Measurements from ENCODE around the gene TNFRSF14.

DNA sequence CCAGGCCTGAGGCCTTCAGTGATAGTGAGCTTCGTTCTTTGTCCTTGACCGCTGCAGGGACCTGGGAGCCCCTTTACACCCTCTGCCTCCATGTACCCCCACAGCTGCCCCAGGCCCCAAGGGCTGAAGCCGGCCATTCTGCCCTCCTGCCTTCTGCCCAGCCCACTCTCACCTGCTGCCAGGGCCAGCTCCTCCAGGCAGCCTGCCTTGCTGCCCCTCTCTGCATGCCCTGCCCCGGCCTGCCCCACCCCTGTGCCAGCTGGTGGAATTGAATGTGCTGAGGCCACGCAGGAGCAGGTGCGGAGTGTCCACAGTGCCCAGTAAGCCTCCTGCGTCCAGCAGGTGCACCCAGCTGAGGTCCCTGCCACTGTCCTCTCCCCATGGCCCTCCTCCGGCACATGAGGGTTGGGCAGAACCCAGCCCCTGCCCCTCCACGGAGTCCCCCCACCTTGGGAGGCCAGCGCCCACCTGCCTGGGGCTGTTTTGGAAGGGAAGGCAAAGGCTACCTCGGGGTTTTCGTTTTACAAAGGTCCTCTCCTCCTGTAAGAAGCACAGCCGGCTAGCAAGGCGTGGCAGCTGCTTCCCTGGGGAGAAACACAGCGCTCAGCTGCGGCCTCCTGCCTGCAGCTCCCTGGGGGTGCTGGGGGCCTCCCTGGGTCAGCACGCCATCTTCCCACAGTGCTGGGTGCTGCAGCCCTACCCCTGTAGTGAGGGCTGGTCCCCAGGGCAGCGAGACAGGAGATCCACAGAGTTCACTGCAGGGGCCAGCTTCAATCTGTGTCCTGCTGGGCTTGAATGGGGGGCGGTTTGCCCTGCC lies 55.7 kb downstream of the TNFRSF14 start:
- TF ChIP-seq, protein P1, sequence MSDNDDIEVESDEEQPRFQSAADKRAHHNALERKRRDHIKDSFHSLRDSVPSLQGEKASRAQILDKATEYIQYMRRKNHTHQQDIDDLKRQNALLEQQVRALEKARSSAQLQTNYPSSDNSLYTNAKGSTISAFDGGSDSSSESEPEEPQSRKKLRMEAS (IDR thresholded peaks at IDR 0.05): no peak
- TF ChIP-seq, protein P2, sequence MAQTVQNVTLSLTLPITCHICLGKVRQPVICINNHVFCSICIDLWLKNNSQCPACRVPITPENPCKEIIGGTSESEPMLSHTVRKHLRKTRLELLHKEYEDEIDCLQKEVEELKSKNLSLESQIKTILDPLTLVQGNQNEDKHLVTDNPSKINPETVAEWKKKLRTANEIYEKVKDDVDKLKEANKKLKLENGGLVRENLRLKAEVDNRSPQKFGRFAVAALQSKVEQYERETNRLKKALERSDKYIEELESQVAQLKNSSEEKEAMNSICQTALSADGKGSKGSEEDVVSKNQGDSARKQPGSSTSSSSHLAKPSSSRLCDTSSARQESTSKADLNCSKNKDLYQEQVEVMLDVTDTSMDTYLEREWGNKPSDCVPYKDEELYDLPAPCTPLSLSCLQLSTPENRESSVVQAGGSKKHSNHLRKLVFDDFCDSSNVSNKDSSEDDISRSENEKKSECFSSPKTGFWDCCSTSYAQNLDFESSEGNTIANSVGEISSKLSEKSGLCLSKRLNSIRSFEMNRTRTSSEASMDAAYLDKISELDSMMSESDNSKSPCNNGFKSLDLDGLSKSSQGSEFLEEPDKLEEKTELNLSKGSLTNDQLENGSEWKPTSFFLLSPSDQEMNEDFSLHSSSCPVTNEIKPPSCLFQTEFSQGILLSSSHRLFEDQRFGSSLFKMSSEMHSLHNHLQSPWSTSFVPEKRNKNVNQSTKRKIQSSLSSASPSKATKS (CRISPR knock-in tag; IDR thresholded peaks at IDR 0.05): no peak
- TF ChIP-seq, protein P3, sequence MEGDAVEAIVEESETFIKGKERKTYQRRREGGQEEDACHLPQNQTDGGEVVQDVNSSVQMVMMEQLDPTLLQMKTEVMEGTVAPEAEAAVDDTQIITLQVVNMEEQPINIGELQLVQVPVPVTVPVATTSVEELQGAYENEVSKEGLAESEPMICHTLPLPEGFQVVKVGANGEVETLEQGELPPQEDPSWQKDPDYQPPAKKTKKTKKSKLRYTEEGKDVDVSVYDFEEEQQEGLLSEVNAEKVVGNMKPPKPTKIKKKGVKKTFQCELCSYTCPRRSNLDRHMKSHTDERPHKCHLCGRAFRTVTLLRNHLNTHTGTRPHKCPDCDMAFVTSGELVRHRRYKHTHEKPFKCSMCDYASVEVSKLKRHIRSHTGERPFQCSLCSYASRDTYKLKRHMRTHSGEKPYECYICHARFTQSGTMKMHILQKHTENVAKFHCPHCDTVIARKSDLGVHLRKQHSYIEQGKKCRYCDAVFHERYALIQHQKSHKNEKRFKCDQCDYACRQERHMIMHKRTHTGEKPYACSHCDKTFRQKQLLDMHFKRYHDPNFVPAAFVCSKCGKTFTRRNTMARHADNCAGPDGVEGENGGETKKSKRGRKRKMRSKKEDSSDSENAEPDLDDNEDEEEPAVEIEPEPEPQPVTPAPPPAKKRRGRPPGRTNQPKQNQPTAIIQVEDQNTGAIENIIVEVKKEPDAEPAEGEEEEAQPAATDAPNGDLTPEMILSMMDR (CRISPR knock-in tag; IDR thresholded peaks at IDR 0.05): no peak
- TF ChIP-seq, protein P4, sequence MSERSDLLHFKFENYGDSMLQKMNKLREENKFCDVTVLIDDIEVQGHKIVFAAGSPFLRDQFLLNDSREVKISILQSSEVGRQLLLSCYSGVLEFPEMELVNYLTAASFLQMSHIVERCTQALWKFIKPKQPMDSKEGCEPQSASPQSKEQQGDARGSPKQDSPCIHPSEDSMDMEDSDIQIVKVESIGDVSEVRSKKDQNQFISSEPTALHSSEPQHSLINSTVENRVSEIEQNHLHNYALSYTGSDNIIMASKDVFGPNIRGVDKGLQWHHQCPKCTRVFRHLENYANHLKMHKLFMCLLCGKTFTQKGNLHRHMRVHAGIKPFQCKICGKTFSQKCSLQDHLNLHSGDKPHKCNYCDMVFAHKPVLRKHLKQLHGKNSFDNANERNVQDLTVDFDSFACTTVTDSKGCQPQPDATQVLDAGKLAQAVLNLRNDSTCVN (CRISPR knock-in tag; IDR thresholded peaks at IDR 0.05; ENCODE audit: borderline replicate concordance): no peak

Data from HepG2 (cell line).